Mesenchymal stem cell (in vitro differentiated cells and primary cell): ENCODE results near the gene CIB1. TPM values are rescaled to one million over a fixed set of nuclear protein-coding genes. Genes with fewer than 3 reads are reported as not detected.
A peak's percentile ranks its signal among the peaks of the same experiment; 100 is the strongest.
"Not testable (repeated sequence)": the region's sequence is repeated elsewhere in the genome, so short reads cannot be mapped to it uniquely, and the experiment has no call there.

Experiments
- DNase-seq: peaks from one replicate; pipeline ENCODE4 v3.0.0-alpha.2; 2013
- H2AFZ ChIP-seq: one replicate; pipeline ENCODE4 v1.6.1; 2013; ENCODE audit warnings: low read depth, mild to moderate bottlenecking, control low read depth, inconsistent platforms, low read length, moderate library complexity
- H2AK5ac ChIP-seq: 2 replicates; pipeline ENCODE4 v1.6.1; 2013; ENCODE audit warnings: low read length, moderate library complexity, mild to moderate bottlenecking, inconsistent platforms; ENCODE audit not compliant: severe bottlenecking
- H2BK120ac ChIP-seq: one replicate; pipeline ENCODE4 v1.6.1; 2013; ENCODE audit warnings: low read depth, mild to moderate bottlenecking, inconsistent platforms, low read length, moderate library complexity
- H2BK12ac ChIP-seq, 2 experiments: one replicate each; pipeline ENCODE4 v1.6.1; 2013; ENCODE audit warnings: inconsistent platforms in 2 of 2, low read length in 2 of 2, mild to moderate bottlenecking in 2 of 2, moderate library complexity in 2 of 2, control low read depth in 1 of 2
- H2BK15ac ChIP-seq: one replicate; pipeline ENCODE4 v1.6.1; 2013; ENCODE audit warnings: mild to moderate bottlenecking, low read depth, inconsistent platforms; ENCODE audit not compliant: poor library complexity, severe bottlenecking
- H2BK5ac ChIP-seq: 2 replicates; pipeline ENCODE4 v1.6.1; 2013; ENCODE audit warnings: low read depth, mild to moderate bottlenecking, low read length, control low read depth, inconsistent platforms; ENCODE audit not compliant: poor library complexity, severe bottlenecking
- H3K14ac ChIP-seq, 2 experiments: one replicate each; pipeline ENCODE4 v1.6.1; 2013; ENCODE audit warnings: inconsistent platforms in 2 of 2, low read length in 2 of 2, control low read depth in 1 of 2, mild to moderate bottlenecking in 1 of 2, moderate library complexity in 1 of 2
- H3K18ac ChIP-seq, 2 experiments: one replicate each; pipeline ENCODE4 v1.6.1; 2013; ENCODE audit warnings: inconsistent platforms in 2 of 2, low read length in 2 of 2, control low read depth in 1 of 2, low read depth in 1 of 2, mild to moderate bottlenecking in 1 of 2
- H3K23ac ChIP-seq, 2 experiments: one replicate each; pipeline ENCODE4 v1.6.1; 2013; ENCODE audit warnings: inconsistent platforms in 2 of 2, low read length in 2 of 2, mild to moderate bottlenecking in 2 of 2, moderate library complexity in 2 of 2, control low read depth in 1 of 2
- H3K27ac ChIP-seq: 2 replicates; pipeline ENCODE4 v1.5.1; 2013; ENCODE audit warnings: mild to moderate bottlenecking, moderate library complexity, low read length, control low read depth, inconsistent platforms; ENCODE audit not compliant: poor library complexity, severe bottlenecking
- H3K27me3 ChIP-seq, 2 experiments: 2 replicates each; pipeline versions ENCODE4 v1.6.1 to v1.7.0; 2013; ENCODE audit warnings: low read length in 2 of 2, mild to moderate bottlenecking in 2 of 2, moderate library complexity in 2 of 2, control low read depth in 1 of 2, inconsistent platforms in 1 of 2; ENCODE audit not compliant: control insufficient read depth in 1 of 2, insufficient read depth in 1 of 2
- H3K36me3 ChIP-seq, 2 experiments: 2 replicates each; pipeline versions ENCODE4 v1.6.1 to v1.7.0; 2013; ENCODE audit warnings: low read length in 2 of 2, control low read depth in 1 of 2, inconsistent platforms in 1 of 2, low read depth in 1 of 2, mild to moderate bottlenecking in 1 of 2; ENCODE audit not compliant: insufficient read depth in 2 of 2, control insufficient read depth in 1 of 2
- H3K4ac ChIP-seq, 2 experiments: one replicate each; pipeline ENCODE4 v1.6.1; 2013; ENCODE audit warnings: inconsistent platforms in 2 of 2, low read length in 2 of 2, mild to moderate bottlenecking in 2 of 2, moderate library complexity in 2 of 2, control low read depth in 1 of 2, low read depth in 1 of 2
- H3K4me1 ChIP-seq: 2 replicates; pipeline ENCODE4 v1.6.1; 2013; ENCODE audit warnings: low read depth, low read length, control low read depth; ENCODE audit not compliant: control insufficient read depth, insufficient read depth
- H3K4me2 ChIP-seq: 2 replicates; pipeline ENCODE4 v1.6.1; 2013; ENCODE audit warnings: low read length, mild to moderate bottlenecking, inconsistent platforms; ENCODE audit not compliant: poor library complexity, severe bottlenecking
- H3K4me3 ChIP-seq, 2 experiments: 2 replicates each; pipeline versions ENCODE4 v1.5.1 to v1.7.0; 2013; ENCODE audit warnings: low read length in 2 of 2, mild to moderate bottlenecking in 2 of 2, control low read depth in 1 of 2, low read depth in 1 of 2; ENCODE audit not compliant: insufficient read depth in 1 of 2
- H3K79me1 ChIP-seq: replicated peaks from 2 replicates; pipeline ENCODE4 v1.6.1; 2013; ENCODE audit warnings: mild to moderate bottlenecking, control low read depth, low read length, inconsistent platforms; ENCODE audit not compliant: poor library complexity, severe bottlenecking
- H3K9ac ChIP-seq: 2 replicates; pipeline ENCODE4 v1.7.0; 2013; ENCODE audit warnings: mild to moderate bottlenecking, low read length, moderate library complexity
- H3K9me3 ChIP-seq: 2 replicates; pipeline ENCODE4 v1.7.0; 2013; ENCODE audit warnings: mild to moderate bottlenecking, low read length; ENCODE audit not compliant: control insufficient read depth
- H4K8ac ChIP-seq: one replicate; pipeline ENCODE4 v1.6.1; 2013; ENCODE audit warnings: inconsistent platforms, mild to moderate bottlenecking, low read length, moderate library complexity
- H4K91ac ChIP-seq: one replicate; pipeline ENCODE4 v1.6.1; 2013; ENCODE audit warnings: mild to moderate bottlenecking, low read length, inconsistent platforms
- WGBS: methylation state at CpG from one replicate; pipeline ENCODE4 v1.1.7; 2013; ENCODE audit warnings: mixed read lengths; 5-methylcytosine and 5-hydroxymethylcytosine counted together
- polyA plus RNA-seq, 2 experiments: library from polyadenylated mRNA; stranded (reverse); fragments of 200-250 nt; gene quantifications; one replicate each; pipeline ENCODE4 v1.2.3, GENCODE V29; 2013

Gene CIB1
- 90.2 TPM for polyA plus RNA-seq (2013, experiment 1 of 2)
- polyA plus RNA-seq (2013, experiment 2 of 2) = 93.4 TPM

DNA sequence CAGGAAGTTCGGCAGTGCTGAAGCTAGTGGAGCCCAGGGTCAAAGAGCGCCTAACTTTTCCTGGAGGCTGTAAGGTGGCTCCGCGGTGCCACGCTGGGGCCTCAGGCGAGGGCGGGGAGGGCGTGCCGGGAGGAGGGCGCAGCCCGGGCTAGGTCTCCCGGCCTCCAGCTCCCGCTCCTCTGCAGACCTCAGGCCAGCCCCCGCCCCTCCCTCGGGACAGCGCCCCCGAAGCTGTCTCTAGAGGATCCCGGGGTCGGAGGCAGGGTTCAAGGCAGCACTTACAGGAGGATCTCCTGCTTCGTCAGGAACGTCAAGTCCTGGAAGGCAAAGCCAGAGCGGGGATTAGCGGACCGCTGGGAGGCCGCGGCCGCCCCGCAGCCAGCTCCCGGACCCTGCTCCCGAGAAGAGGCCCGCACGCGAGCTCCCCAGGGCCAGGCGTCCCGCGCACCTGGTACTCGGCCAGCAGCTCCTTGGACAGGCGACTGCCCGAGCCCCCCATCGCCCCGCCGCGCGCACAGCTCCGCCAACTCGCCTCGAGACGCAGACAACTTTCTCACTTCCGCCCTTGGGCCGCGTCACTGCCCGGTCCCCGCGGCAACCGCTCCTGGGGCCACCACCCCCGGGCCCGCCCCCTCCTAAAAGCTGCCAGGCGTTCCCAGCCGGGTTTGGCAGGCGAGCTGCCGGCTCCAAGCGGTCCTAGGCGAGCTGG is at the start of gene CIB1:
Gene CIB1 (minus strand): TSS at position 555 of the 709 bp plus-strand sequence. CDS start 56 bp downstream, at position 499.
- peak within 1 kb of the TSS; percentile 96 for H3K9ac ChIP-seq
- no peak within 1 kb of the TSS for H3K23ac ChIP-seq
- peak within 1 kb of the TSS; percentile 80 to 89 for H3K18ac ChIP-seq
- peak within 1 kb of the TSS; percentile 96 for H3K4me2 ChIP-seq
- H2BK12ac ChIP-seq = peak within 1 kb of the TSS; percentile 47 to 62
- H3K36me3 ChIP-seq = peaks cover 29 to 53% of the 10 kb centered on the region in 2 experiments
- peaks cover 12% of the 10 kb centered on the region for H3K4me1 ChIP-seq
- H3K4ac ChIP-seq = peak within 1 kb of the TSS; percentile 81 to 88
- peaks cover 15% of the 10 kb centered on the region for H3K79me1 ChIP-seq
- H2BK120ac ChIP-seq = peak within 1 kb of the TSS; percentile 36
- peak within 1 kb of the TSS; percentile 74 to 96 for H3K4me3 ChIP-seq
- peak within 1 kb of the TSS; percentile 89 for H4K8ac ChIP-seq
- 1% methylated on average over 57 of the region's 63 CpGs for WGBS
- peak; percentile 97 for DNase-seq
- peak within 1 kb of the TSS; percentile 74 for H2AFZ ChIP-seq
- no peak within 1 kb of the TSS for H2BK15ac ChIP-seq
- peak within 1 kb of the TSS in 1 of 2 experiments; percentile 88 for H3K14ac ChIP-seq
- no peak within 1 kb of the TSS for H2AK5ac ChIP-seq
- peak within 1 kb of the TSS; percentile 77 for H3K27ac ChIP-seq
- H3K9me3 ChIP-seq = no peaks in the 10 kb centered on the region
- H2BK5ac ChIP-seq = peak within 1 kb of the TSS; percentile 51
- H4K91ac ChIP-seq = peak within 1 kb of the TSS; percentile 52
- no peaks in the 10 kb centered on the region for H3K27me3 ChIP-seq

DNA sequence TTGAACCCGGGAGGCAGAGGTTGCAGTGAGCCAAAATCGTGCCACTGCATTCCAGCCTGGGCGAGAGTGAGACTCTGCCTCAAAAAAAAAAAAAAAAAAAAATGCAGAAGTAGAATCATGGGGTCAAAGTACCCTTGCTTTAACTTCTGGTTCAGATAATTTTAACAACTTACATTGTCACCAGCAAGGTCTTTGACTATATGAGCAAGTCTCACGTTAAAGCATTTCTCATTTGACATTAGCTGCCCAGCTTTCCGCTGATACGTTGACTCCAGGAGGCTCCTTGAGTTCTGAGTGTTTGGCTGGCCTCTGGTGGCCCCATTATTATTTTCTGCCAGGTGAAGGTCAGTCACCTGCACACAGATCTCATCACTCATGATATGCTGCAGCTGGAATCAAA is 47.9 kb upstream of the CIB1 start:
- H3K9me3 ChIP-seq, H3K79me1 ChIP-seq, H4K8ac ChIP-seq, H3K4me3 ChIP-seq, H3K27me3 ChIP-seq, H2AK5ac ChIP-seq, H2AFZ ChIP-seq, H3K9ac ChIP-seq, H3K23ac ChIP-seq, H2BK12ac ChIP-seq, H2BK120ac ChIP-seq, H4K91ac ChIP-seq, H2BK5ac ChIP-seq, H3K4me2 ChIP-seq, H2BK15ac ChIP-seq, H3K4me1 ChIP-seq, H3K4ac ChIP-seq, H3K18ac ChIP-seq, H3K36me3 ChIP-seq, H3K14ac ChIP-seq, DNase-seq, H3K27ac ChIP-seq: not testable (repeated sequence)
- WGBS = 94% methylated on average over 4 of the region's 6 CpGs

DNA sequence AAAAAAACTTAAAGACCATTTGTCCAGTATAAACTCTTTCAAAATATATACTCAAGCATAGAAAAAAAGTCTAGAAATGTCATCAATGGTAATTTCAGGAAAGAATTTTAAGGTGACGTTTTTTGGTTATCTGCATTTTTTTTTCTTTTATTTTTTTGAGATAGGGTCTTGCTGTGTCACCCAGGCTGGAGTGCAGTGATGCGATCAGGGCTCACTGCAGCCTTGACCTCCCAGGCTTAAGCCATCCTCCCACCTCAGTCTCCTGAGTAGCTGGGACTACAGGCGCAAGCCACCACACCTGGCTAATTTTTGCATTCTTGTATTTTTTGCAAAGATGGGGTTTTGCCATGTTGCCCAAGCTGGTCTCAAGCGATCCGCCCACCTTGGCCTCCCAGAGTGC is 47.0 kb upstream of the CIB1 start:
- H3K27ac ChIP-seq, H2AK5ac ChIP-seq, H3K9me3 ChIP-seq, H3K23ac ChIP-seq, H2AFZ ChIP-seq, H2BK12ac ChIP-seq, H3K4me3 ChIP-seq, H3K14ac ChIP-seq, H3K9ac ChIP-seq, DNase-seq, H2BK120ac ChIP-seq, H4K8ac ChIP-seq, H2BK15ac ChIP-seq, H3K4me2 ChIP-seq, H3K4me1 ChIP-seq, H3K79me1 ChIP-seq, H2BK5ac ChIP-seq, H3K18ac ChIP-seq, H3K36me3 ChIP-seq, H3K4ac ChIP-seq, H4K91ac ChIP-seq, H3K27me3 ChIP-seq: not testable (repeated sequence)
- 98% methylated on average over 5 of the region's 5 CpGs for WGBS

DNA sequence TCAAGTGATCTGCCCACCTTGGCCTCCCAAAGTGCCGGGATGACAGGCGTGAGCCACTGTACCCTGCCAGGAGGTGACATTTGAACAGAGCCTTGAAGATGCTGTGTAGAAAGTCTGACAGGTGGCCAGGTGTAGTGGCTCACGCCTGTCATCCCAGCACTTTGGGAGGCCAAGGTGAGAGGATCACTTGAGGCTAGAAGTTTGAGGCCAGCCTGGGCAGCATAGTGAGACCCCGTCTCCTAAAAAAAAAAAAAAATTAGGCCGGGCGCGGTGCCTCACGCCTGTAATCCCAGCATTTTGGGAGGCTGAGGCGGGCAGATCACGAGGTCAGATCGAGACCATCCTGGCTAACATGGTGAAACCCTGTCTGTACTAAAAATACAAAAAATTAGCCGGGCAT is 44.7 kb upstream of the CIB1 start:
- H2BK5ac ChIP-seq, H3K27me3 ChIP-seq, H3K23ac ChIP-seq, H2AFZ ChIP-seq, H2BK15ac ChIP-seq, H2BK120ac ChIP-seq, H3K9me3 ChIP-seq, H3K14ac ChIP-seq, H4K8ac ChIP-seq, H3K27ac ChIP-seq, H3K4ac ChIP-seq, H2BK12ac ChIP-seq, H2AK5ac ChIP-seq, H3K18ac ChIP-seq, H3K9ac ChIP-seq, DNase-seq, H4K91ac ChIP-seq, H3K4me1 ChIP-seq, H3K4me3 ChIP-seq, H3K4me2 ChIP-seq: not testable (repeated sequence)
- H3K36me3 ChIP-seq = peaks cover 18 to 20% of the 10 kb centered on the region in 2 experiments
- WGBS = 94% methylated on average over 12 of the region's 12 CpGs
- H3K79me1 ChIP-seq = peaks cover 19% of the 10 kb centered on the region
